G401 (cell line): Measurements from ENCODE around the gene TLR9. TPM values are rescaled to one million over a fixed set of nuclear protein-coding genes. Genes with fewer than 3 reads are reported as not detected.

Source experiments
- DNase-seq: peaks from one replicate; pipeline ENCODE4 v3.0.0-alpha.2; 2015; ENCODE audit warnings: low spot score
- in situ Hi-C: cut with HindIII; loops from 2 replicates; pipeline ENCODE4 v1.10.0; 2016; ENCODE audit warnings: low sequenced_read_pairs, mixed read lengths
- total RNA-seq: library from RNA; depleted of rRNA; stranded (reverse); fragments of >200 nt; shearing (Covaris generic); gene quantifications from 2 replicates; pipeline ENCODE4 v1.2.3, GENCODE V29; 2014

TLR9 gene
- total RNA-seq, 1 experiment from 2014 or later, result 0.07 TPM

DNA sequence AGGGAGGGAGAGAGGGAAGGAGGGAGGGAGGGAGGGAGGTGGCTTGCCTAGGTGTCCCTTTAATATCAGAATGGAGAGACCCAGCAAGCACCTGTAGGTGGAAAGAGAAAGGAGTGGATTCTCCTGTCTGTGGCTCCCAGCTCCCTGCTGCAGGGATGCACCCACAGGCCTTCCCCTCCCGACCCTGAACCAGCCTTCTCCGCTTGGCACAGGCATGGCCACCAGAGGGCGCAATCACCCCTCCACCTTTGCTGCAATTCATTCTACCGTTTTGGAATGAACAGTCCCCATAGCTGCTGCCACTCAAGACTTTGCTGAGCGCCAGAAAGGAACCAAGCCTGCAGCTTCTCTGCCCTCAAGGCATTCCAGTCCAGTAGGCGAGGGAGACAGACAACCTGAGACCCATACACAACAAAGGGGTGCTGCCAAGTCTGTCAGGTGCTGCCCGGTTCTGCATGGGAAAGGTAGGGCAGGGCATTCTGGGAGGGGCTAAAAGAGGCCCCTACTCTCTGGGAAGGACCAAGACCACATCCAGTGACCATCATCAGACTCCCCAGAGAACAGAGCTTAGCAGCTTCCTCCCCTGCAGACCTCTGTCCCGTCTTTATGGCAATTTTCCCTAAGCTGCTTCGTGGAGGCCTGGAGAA, 4.9 kb downstream of the TLR9 start:
- peak; percentile 93 for DNase-seq
- in situ Hi-C loops, result no loop called here

DNA sequence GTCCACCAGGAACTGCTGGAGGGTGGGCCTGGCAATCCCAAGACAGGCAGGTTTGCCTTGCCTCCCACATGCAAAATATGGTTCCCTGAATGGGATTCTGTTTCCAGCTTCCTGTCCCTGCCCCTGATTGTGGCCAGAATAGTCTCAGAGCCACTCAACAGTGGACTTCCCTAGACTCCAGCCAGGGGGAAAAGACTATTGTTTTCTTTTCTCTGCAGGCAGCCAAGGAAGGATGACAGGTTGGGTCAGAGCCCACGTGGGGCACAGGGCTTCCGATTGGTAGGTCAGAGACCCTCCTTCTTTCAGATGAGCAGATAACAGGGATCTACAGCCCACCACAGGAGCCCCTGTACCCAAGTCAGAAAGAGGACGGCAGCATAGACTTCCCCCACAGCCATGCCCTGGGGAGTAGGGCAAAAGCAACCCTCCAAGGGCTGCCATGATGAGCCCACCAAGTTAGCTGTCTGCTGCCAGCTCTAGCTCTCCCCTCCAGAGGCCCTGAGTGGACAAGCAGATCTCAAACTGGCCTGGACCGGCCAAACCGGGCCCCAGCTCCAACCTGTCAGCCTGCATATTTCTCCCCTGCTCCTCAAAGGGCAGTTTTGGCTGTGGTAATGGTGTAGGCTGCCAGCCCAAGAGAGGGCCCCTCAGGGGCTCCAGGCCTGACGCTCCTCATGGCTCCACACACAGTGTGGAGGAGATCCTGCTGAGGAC, 6.4 kb downstream of the TLR9 start:
- in situ Hi-C loops, result no loop called here

DNA sequence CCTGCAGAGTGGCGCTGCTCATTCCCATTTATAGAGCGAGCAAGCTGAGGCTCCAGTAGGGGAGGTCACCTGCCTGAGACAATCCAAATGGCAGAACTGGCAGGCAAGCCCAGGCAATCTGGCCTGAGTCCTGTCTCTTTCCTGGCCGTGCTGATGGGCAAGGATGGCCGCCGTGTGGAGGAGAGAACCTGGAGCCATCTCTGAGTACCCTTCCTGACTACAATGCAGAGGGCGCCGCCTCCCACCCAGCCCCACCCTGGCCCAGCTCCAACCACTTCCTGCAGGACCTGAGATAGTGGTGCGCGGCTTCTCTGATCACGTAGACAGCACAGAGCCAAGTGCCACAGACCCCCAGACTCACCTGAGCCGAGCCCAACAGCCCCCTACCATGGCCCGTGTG, 7.0 kb downstream of the TLR9 start:
- DNase-seq, result peak; percentile 91
- in situ Hi-C loops, result no loop called here

More for the DNA sequence above, 6.4 kb downstream of the TLR9 start:
- peak; percentile 65 for DNase-seq

DNA sequence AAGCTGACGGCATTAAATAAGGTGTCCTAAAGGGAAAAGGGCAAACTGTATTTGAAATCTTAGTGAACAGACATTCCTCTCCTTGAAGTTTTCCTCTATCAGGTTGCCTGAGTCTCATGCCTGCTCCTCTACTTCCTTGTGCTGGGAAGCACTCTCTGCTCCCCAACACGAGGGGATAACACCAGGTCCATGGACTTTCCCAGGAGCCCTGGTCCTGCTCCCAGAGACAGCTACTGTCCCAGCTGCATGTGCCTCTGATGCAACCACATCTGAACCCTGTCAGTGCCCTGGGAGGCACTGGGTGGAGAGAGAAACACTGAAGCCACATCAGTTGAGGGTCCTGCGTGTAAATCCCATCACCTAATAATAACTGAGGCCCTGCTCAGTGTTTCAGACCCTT, 7.4 kb downstream of the TLR9 start:
- no peak for DNase-seq
- in situ Hi-C loops, result no loop called here

DNA sequence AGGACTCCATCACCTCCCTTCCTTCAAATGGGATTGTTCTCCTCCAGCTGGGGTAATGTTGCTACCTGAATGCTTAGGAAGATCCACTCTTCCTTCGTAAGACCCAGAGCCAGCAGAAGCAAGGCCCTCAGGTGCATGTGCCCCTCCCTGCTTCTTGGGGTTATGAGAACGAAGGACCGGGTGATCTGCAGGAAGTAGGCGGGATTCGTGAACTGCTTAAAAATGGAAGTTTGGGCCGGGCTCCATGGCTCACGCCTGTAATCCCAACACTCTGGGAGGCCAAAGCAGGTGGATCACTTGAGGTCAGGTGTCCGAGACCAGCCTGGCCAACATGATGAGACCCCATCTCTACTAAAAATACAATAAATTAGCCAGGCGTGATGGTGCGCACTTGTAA, 8.0 kb downstream of the TLR9 start:
- no peak for DNase-seq

DNA sequence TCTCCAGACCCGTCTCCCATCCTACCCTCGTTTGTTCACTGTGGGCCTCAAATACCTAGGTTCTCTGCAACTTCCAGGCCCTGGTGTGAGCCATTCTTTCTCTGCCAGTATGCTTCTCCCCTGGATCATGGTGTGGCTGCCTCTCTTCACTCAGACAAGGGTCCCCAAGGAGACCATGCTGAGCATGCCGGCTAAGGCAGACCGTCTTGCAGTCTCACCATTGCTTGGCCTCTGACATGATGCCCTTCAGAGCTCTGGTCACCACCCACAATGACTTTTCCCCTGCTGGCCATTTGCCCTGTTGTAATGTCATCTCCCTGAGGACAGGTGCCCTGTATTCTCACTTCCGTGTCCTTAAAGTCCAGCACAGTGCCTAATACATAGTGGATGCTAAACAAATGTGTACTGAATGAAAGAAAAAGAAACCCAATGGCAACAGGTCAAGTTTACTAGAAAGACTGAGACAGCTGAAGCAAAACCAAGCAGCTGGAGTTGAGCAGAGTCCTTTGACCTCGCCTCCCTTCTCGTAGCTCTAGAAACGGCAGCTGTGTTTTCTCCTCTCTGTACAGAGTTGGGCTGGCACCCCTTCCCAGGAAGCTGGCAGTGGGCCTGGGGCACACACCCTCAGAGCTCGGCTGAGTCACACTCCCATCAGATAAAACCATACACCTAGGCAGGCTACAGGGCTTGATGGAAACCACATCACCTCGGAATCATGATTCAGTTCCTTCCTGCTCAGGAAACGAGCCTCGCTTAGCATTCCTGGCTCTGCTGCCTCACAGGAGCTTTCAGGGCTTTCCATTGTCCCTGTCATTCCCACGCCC, 8.6 kb downstream of the TLR9 start:
- no peak for DNase-seq
- in situ Hi-C loops, result no loop called here

More for the DNA sequence above, 8.0 kb downstream of the TLR9 start:
- in situ Hi-C loops, result no loop called here

DNA sequence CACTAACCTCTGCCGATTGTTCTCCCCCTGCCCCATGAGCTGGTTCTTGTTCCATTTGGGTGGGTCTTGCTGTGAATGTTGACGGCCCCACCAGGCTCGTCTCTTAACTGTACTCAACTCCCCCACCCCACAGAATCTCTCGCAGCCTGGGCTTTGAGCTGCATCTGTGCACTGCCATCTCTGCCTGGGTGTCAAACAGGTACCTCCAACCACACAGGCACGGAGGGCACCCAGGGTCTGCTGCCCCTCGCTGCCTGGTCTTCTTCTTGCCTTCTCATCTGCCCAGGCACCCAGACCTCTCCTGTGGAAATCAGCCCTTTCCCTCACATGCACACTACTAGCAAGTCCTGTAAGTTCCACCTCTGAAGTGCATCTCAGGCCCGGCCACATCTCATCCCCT, 10.1 kb downstream of the TLR9 start:
- in situ Hi-C loops, result no loop called here

DNA sequence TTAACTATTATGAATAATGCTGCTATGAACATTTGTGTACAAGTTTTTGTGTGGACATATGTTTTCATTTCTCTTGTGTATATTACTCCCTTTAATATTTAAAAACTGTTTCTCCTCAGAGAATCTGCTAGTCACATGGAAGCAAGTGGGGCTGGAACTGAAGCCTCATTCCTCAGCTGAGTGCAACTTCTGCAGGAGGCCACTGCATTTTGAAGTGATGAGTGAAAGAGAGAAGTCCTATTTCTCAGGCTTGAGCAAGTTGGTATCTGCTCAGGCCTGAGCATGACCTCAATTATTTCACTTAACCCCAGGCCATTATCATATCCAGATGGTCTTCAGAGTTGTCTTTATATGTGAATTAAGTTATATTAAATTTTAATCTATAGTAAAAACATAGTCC, 11.5 kb downstream of the TLR9 start:
- no peak for DNase-seq
- in situ Hi-C loops, result no loop called here

More for the DNA sequence above, 10.1 kb downstream of the TLR9 start:
- no peak for DNase-seq

DNA sequence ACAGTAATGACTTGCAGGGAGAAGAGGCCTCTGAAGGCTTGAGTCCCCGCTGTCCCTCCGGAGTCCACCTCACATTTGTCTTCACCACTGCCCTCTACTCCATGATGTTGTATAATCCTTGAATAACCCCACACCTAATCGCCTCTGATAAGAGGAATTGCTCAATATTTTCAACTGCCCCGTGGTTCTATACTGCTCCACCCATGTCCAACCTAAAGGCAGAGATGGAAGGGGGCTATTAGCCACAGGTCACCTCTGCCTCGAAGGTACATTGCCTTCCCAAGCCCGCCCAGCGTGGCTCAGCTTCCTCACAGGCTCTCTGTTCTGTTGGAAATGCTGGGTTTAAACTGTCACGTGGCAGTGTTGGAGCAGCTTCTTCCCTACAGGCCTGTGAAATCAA, 12.4 kb downstream of the TLR9 start:
- in situ Hi-C loops, result no loop called here
- no peak for DNase-seq

DNA sequence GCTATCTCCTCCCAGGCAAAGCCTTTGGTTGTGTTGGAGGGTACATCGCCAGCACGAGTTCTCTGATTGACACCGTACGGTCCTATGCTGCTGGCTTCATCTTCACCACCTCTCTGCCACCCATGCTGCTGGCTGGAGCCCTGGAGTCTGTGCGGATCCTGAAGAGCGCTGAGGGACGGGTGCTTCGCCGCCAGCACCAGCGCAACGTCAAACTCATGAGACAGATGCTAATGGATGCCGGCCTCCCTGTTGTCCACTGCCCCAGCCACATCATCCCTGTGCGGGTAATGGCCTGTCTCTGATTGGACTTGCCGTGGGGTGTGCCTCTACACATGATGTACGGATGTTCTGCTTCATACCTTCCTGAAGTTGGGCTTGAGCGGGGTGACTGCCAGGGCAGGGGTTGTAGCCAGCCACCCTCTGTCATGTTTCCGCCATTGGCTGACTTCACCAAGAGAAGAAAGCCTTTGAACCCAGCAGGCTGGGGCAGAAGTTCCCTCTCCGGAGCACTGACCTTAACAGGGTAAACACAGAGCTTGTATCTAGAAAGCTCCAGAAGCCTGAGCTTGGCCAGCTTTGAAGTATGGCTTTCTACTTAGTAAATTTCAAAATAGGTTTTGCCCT, 14.1 kb downstream of the TLR9 start:
- in situ Hi-C loops, result no loop called here
- DNase-seq, result no peak

DNA sequence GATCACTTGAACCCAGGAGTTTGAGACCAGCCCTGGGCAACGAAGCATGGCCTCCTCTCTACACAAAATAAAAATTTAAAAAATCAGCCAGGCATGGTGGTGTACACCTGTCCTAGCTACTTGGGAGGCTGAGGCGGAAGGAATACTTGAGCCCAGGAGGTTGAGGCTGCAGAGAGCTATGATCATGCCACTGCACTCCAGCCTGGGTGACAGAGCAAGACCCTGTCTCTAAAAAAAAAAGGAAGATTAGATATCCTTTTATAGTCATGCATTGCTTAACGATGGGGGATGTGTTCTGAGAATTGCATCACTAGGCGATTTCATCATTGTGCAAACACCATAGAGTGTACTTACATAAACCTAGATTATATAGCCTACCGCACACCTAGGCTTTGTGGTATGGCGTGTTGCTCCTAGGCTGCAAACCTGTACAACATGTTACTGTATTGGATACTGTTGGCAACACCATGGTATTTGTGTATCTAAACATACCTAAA, 14.8 kb downstream of the TLR9 start:
- in situ Hi-C loops, result no loop called here

DNA sequence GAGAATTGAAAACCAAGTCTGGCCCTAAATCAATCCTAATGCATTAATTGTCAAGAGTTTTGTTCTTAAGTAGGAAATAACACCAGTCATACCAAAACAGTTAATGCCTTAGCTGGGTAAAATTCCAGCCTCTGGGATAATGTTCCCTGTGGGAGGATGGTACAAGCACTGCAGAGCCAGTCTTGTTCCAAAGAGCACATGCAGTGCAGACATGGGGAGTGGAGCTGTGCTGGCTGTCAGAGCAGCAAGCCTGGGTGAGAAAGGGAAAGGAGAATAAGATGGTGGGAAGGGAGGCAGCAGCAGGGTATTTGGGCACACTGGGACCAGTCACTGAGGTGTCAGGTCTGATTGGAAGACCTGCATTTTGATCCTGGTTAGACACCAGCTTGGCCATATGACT, 15.4 kb downstream of the TLR9 start:
- in situ Hi-C loops, result no loop called here
- no peak for DNase-seq

More for the DNA sequence above, 14.8 kb downstream of the TLR9 start:
- DNase-seq, result no peak

DNA sequence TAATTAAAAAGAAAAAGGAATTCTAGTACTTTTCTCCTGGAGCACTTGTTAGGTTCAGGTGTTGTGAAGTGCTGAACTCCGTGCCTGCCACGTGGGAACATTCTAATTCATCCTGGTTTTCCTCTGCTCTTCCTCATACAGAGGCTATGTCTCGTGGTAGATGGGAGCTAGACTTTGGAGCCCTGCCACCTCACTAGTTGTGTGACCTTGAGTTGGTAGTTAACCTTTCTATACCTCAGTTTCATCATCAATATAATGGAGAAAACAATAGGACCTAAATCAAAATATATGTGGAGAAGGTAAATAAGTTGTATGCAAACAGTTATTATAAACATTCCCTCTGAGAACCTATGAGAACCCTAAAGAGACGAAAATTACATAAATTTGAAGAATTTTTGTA, 16.9 kb downstream of the TLR9 start:
- no peak for DNase-seq
- in situ Hi-C loops, result no loop called here

DNA sequence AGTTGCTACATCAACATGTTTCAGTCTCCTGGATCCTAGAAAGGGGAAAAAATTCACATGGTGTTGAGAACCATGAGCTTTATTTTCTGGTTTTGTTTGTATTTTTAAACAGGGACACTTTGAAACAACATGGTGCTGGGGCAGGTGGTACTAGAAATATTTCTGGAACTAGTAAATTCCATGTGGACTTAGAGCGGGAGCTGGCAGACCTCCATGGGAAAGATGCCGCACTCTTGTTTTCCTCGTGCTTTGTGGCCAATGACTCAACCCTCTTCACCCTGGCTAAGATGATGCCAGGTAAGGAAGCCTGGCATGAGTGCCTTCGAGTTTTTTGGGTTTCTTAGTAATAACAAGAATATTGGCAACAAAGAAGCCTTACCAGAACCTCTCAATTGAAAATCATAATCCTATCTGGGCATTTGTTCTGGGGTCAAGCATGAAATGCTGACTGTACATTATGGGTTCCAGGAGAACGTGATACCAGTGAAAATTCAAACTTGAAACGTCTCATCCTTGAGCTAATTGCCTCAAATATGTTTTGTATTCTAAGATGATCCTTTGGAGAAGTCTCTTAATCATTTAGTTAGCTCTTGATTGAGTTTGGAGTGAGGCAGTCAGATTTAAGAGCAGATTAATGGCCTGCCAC, 19.6 kb downstream of the TLR9 start:
- DNase-seq, result peak; percentile 93
- in situ Hi-C loops, result no loop called here

DNA sequence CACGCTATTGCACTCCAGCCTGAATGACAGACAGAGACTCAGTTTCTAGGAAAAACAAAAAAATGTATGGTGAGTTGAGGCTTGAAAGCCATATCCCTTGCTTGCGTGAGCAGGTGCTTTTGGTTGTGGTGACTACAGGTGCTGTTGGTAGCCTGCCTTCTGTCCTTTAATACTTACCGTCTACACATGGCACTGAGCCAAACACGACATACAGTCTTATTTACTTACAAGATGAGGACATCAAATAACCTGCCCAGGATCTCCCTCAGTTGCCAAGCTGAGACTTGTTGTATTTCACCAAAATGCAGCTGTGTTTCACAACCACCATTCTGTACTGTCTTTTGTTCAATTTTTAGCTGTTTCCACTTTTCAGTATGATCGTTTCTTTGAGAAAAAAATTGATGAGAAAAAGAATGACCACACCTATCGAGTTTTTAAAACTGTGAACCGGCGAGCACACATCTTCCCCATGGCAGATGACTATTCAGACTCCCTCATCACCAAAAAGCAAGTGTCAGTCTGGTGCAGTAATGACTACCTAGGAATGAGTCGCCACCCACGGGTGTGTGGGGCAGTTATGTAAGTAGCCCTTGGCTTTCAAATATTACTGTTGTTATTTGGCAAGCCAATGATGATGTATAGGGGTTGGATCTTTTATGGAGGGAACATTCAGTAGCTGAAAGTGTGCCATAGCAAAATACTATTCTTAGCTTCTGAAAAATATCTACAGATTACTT, 20.9 kb downstream of the TLR9 start:
- peak; percentile 60 for DNase-seq
- in situ Hi-C loops, result no loop called here

DNA sequence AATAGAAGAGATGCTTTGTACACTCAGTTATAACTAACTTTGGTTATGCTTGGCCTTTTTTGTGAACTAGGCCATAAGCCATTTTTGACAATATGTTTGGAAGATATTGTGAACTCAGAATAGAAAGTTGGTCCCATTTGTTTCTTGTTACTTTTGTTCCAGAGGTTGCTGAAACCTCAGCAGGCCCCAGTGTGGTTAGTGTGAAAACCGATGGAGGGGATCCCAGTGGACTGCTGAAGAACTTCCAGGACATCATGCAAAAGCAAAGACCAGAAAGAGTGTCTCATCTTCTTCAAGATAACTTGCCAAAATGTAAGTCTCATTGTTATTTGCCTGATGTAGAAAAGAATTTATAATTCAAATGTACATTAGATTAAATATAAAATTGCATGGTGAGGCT, 21.7 kb downstream of the TLR9 start:
- DNase-seq, result no peak
- in situ Hi-C loops, result no loop called here

DNA sequence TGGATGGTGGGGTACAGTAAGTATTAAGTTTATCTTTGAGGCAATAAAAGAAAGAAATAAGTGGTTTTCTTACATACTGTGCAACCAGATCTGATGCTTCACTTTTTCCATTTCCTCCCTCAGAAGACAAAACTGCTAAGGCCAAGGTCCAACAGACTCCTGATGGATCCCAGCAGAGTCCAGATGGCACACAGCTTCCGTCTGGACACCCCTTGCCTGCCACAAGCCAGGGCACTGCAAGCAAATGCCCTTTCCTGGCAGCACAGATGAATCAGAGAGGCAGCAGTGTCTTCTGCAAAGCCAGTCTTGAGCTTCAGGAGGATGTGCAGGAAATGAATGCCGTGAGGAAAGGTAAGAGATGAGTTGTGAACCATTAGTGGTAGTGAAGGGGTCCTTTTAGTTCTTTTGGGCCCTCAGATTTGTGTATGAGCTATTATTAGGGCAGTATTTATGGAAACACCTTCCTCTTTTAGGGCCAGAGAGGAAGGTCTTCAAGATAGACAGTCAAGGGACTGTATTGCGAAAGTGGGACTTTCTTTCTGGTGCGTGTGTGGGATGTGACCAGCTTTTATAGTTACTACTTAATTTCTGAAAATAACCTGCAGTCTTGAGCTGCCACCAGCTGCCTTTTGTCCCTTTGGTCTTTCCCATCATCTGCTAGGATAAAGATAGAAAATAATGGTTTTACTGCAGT, 22.9 kb downstream of the TLR9 start:
- in situ Hi-C loops, result no loop called here
- peak; percentile 98 for DNase-seq
